Right lobe of liver (tissue), 4 donors: ENCODE data around the gene EPHA10.

Experiments used
- CTCF ChIP-seq, 4 donors: fragments of 200-600 bp in 3 of 4; fragments of 450-650 bp in 1 of 4; IDR thresholded peaks; one replicate each; pipeline versions ENCODE4 v1.5.1 to v1.8.0; 2016 to 2022; ENCODE audit warnings: antibody characterized with exemption in 4 of 4, mild to moderate bottlenecking in 2 of 4
- POLR2A ChIP-seq: fragments of 450-650 bp; IDR thresholded peaks from one replicate; pipeline ENCODE4 v1.6.1; 2017; ENCODE audit warnings: antibody characterized with exemption, mild to moderate bottlenecking
- donor health status: DM: no; HTN: no; CAD: no.
- donor health status: DM: no; HTN: no; CAD: no.
- donor health status: DM: no; HTN: yes; CAD: no.

- TF ChIP-seq CTCF (IDR thresholded peaks at IDR 0.05) (no peak), POLR2A (no peak)
These were observed 30.6 kb upstream of the EPHA10 start for GRCh38 chr1:37795340-37796125.
